ENCODE results near the gene TPX2.

Gene TPX2

DNA sequence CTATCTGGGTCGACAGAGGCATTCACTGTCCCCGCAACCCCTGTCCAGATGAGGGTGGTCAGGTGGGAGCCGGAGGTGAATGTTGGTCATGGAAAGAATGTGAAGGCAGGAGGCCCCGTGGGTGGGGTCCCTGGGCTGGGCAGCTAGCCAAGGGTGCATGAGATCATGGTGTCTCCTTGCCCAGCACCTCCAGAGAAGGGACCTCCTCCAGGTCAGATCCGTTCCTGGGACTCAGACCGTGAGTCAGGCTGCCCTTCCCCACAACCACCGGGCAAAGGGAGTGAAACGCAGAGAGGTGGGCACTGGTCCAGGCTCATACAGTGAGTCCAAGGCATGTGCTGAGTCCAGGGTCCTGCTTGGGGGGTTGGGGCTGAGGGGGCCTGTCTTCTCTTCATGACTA lies 102.8 kb downstream of the TPX2 start:
- no peak overlapping the region for H3K27ac ChIP-seq (ENCODE audit: low read depth, low read length, poor library complexity, severe bottlenecking)
- H3K4me3 ChIP-seq (ENCODE audit: low read depth, low read length, poor library complexity, severe bottlenecking) = no peak overlapping the region
- no peaks in the 10 kb centered on the region for H3K9me2 ChIP-seq (ENCODE audit: low read depth, low read length)
- H3K9me3 ChIP-seq (ENCODE audit: low read length) = no peaks in the 10 kb centered on the region
- no peaks in the 10 kb centered on the region for H3K36me3 ChIP-seq (ENCODE audit: insufficient read depth, low read length)
- H3K79me2 ChIP-seq (ENCODE audit: insufficient read depth, low read length) = no peaks in the 10 kb centered on the region
- TF ChIP-seq CTCF (IDR thresholded peaks at IDR 0.05; ENCODE audit: low read length) (no peak), EZH2 (IDR thresholded peaks at IDR 0.05; ENCODE audit: borderline replicate concordance, low read length) (no peak)
- no peak overlapping the region for H3K4me2 ChIP-seq (ENCODE audit: low read length)
- no peaks in the 10 kb centered on the region for H3F3A ChIP-seq (ENCODE audit: insufficient read depth, low read length)
- no peaks in the 10 kb centered on the region for H3K4me1 ChIP-seq (ENCODE audit: insufficient read depth, low read length, severe bottlenecking)
- no peaks in the 10 kb centered on the region for H4K20me1 ChIP-seq (ENCODE audit: insufficient read depth, low read length)
- no peak overlapping the region for H3K9ac ChIP-seq (ENCODE audit: low read length)
- no peaks in the 10 kb centered on the region; the same call in 1 of the 2 replicates for H3K27me3 ChIP-seq (ENCODE audit: insufficient read depth, low read length)
- no peak overlapping the region for H2AFZ ChIP-seq (ENCODE audit: low read length)

DNA sequence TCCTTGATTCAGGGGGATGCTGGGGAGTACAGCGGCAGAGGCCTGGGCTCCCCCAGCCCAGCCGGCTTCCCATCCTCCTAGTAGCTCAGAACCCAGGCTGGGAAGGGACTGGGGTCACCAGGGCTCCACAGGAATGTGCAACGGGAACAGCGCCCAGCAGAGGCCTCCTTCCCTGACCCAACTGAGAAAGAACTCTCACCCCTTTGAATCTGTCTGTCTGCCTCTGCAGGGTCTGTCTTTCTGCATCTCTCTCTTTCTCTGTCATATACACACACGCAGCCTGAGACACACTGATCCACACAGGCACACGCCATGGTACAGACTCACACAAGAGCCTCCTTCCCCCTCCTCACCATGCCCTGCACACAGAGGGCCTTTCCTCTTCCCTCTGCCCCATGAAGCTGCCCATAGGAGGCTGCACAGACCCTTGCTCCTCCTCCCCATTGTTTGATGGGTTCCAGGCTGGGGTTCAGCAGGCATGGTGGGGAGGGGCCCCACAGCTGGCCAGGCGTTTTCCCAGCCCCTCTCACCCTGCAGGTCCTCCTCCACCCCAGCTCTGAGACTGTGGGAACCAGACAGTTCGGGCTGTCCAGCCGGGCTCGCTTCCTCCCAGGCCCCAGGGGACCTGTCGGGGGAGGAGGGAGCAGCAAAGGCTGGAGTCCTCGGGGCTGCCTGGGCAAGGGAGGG lies 103.5 kb downstream of the TPX2 start:
- no peak overlapping the region for H3K4me3 ChIP-seq (ENCODE audit: low read depth, low read length, poor library complexity, severe bottlenecking)
- H2AFZ ChIP-seq (ENCODE audit: low read length) = no peak overlapping the region
- no peaks in the 10 kb centered on the region; the same call in 1 of the 2 replicates for H3K27me3 ChIP-seq (ENCODE audit: insufficient read depth, low read length)
- no peaks in the 10 kb centered on the region for H3F3A ChIP-seq (ENCODE audit: insufficient read depth, low read length)
- H3K9ac ChIP-seq (ENCODE audit: low read length) = no peak overlapping the region
- TF ChIP-seq EZH2 (IDR thresholded peaks at IDR 0.05; ENCODE audit: borderline replicate concordance, low read length) (no peak), CTCF (IDR thresholded peaks at IDR 0.05; ENCODE audit: low read length) (no peak)
- H3K27ac ChIP-seq (ENCODE audit: low read depth, low read length, poor library complexity, severe bottlenecking) = no peak overlapping the region
- no peaks in the 10 kb centered on the region for H3K9me2 ChIP-seq (ENCODE audit: low read depth, low read length)
- H4K20me1 ChIP-seq (ENCODE audit: insufficient read depth, low read length) = no peaks in the 10 kb centered on the region
- H3K79me2 ChIP-seq (ENCODE audit: insufficient read depth, low read length) = no peaks in the 10 kb centered on the region
- no peaks in the 10 kb centered on the region for H3K4me1 ChIP-seq (ENCODE audit: insufficient read depth, low read length, severe bottlenecking)
- no peaks in the 10 kb centered on the region for H3K36me3 ChIP-seq (ENCODE audit: insufficient read depth, low read length)
- no peak overlapping the region for H3K4me2 ChIP-seq (ENCODE audit: low read length)
- H3K9me3 ChIP-seq (ENCODE audit: low read length) = no peaks in the 10 kb centered on the region

- TF ChIP-seq EZH2 (IDR thresholded peaks at IDR 0.05; ENCODE audit: borderline replicate concordance, low read length) = no peak
- no peak for TF ChIP-seq CTCF (IDR thresholded peaks at IDR 0.05; ENCODE audit: low read length)
- Histone ChIP-seq H3K4me3 (ENCODE audit: low read depth, low read length, poor library complexity, severe bottlenecking) (no peak overlapping the region), H3K27ac (ENCODE audit: low read depth, low read length, poor library complexity, severe bottlenecking) (no peak overlapping the region), H2AFZ (ENCODE audit: low read length) (no peak overlapping the region), H3K9ac (ENCODE audit: low read length) (no peak overlapping the region), H3K4me1 (ENCODE audit: insufficient read depth, low read length, severe bottlenecking) (no peaks in the 10 kb centered on the region), H3K9me2 (ENCODE audit: low read depth, low read length) (no peaks in the 10 kb centered on the region), H3K27me3 (ENCODE audit: insufficient read depth, low read length) (no peaks in the 10 kb centered on the region; the same call in 1 of the 2 replicates), H4K20me1 (ENCODE audit: insufficient read depth, low read length) (no peaks in the 10 kb centered on the region), H3F3A (ENCODE audit: insufficient read depth, low read length) (no peaks in the 10 kb centered on the region), H3K9me3 (ENCODE audit: low read length) (no peaks in the 10 kb centered on the region), H3K79me2 (ENCODE audit: insufficient read depth, low read length) (no peaks in the 10 kb centered on the region), H3K4me2 (ENCODE audit: low read length) (no peak overlapping the region), H3K36me3 (ENCODE audit: insufficient read depth, low read length) (no peaks in the 10 kb centered on the region)
These were observed 104.2 kb downstream of the TPX2 start for GRCh38 chr20:31843288-31843687.
